ENCODE measurements around the gene PALLD.

The PALLD gene

GRCh38 chr4:168736860-168737805 is 240.3 kb downstream of the PALLD start:
- DNase-seq, result no peak

- peak; percentile 94 for DNase-seq
Measured at GRCh38 chr4:168737806-168738172, 240.9 kb downstream of the PALLD start.

- DNase-seq, result no peak
Measured at GRCh38 chr4:168739886-168740285, 243.0 kb downstream of the PALLD start.

DNA sequence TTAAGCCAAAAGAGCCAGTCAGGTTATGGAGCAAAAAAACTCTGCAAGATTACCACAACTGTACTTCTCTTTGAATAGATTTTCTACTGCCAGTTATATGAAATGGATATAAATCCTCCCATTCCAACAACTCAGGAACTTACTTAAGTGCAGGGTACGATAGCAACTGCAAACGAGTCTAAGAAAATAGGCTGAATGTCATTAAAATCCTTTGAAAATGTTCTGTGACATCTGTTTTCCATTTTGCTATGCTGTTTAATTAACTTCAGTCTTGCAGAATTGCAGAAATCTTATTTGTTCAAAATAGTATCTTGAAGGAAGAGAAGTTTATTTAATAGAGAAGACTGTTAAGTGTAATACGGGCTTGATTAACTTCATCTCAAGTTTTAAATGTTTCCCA is 243.8 kb downstream of the PALLD start:
- DNase-seq, result no peak

GRCh38 chr4:168741281-168742173 is 244.7 kb downstream of the PALLD start:
- no peak for DNase-seq

DNA sequence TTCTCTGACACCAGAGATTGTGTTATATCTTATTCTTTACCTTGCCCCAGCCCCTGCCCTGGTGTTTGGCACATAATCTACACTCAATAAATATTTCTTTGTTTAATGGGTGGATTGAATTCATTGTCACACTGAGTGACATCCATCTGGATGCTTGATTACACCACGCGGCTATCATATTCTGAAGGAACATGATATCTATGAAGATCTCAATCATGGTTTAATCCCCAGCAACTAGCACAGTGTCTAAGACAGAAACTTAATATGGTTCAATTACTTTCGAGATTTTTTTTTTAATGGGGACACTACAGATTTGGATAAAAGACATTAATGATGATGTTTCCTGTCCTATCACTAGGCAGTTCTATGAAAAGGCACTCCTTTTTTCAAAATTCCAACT is 246.3 kb downstream of the PALLD start:
- DNase-seq, result no peak

DNA sequence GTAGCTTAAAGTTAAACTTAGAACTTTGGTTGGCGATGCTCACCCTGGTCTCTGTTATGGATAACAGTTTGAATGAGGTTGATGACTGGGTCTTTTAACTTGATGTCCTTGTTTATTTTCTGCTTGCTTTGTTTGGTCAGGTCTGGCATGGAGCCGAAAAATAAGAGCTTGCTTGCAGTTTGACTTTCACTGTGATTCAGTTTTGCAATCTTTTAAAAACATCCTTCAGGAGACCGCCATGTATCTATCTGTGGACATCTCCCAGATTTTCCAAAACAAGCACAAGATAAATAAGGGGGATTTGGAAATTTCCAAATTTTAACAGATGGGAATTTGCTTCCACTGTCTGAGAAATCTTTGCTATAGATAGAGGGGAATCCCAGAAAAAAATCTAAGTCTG is 246.7 kb downstream of the PALLD start:
- no peak for DNase-seq

DNA sequence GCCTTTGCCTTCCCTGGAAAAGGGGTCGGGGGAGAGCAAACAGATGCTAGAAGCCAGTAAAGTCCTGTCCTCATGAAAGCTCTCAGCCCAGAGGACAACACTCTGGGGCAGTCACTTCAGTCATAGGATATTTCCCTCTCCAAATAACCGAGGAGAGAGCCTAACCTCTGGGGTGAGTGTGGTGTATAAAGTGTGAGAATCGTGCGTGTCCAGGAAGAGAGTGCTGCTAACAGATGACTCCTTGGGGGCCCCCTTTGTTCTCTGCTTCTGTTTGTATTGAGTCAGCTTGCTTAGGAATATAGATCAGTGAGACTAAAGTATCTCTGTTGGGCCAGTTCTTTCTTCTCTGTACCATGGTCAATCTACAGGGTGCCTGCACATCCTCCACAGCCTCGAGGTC is 247.2 kb downstream of the PALLD start:
- DNase-seq, result no peak

GRCh38 chr4:168748807-168749206 is 252.0 kb downstream of the PALLD start:
- no peak for DNase-seq

- peak; percentile 77 for DNase-seq
Measured at GRCh38 chr4:168751263-168752225, 254.7 kb downstream of the PALLD start.

DNA sequence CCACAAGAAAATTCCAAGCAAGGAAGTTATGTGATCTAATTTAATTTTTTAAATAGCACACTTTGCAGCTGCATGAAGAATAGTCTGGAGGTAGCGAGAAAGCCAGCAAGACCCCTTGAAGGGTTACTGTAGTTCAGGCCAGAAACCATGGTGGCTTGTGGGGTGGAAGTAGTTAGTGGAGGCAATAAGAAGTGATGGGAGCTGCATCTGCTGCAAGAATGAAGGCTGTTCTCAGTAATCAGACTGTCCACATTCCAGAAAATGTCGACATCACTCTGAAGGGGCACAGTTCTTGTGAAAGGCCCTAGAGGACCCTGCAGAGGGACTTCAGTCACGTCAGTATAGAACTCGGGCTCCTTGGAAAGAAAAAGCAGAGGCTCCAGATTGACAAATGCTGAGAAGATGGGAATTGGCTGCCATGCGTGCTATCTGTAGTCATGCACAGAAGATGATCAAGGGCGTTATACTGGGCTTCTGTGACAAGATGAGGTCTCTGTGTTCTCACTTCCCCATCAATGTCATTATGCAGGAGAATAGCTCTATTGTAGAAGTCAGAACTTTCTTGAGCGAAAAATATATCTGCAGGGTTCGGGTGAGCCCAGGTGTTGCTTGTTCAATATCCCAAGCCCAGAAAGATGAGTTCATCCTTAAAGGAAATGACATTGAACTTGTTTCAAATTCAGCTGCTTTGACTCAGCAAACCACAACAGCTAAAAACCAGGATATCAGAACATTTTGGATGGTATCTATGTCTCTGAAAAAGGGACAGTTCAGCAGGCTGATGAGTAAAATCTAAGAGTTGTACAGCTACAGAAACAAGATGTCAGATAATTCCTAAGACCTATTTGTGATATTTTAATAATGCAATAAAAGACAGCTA is 259.0 kb downstream of the PALLD start:
- peak; percentile 68 for DNase-seq

DNA sequence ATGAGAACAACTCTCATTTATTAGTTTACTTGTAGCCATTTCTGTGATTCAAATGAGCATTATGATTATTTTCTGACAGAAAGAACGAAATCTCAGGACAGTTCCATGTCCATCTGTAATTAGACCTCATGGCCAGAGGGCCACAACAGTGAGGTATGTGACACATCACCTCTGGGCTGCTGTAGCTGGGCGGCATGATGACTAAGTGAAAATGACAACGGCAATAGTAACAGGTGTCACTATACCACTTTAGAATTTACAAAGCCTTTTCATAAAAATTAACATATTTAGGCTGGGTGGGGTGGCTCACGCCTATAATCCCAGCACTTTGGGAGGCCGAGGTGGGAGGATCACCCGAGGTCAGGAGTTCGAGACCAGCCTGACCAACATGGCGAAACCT is 260.6 kb downstream of the PALLD start:
- no peak for DNase-seq

DNA sequence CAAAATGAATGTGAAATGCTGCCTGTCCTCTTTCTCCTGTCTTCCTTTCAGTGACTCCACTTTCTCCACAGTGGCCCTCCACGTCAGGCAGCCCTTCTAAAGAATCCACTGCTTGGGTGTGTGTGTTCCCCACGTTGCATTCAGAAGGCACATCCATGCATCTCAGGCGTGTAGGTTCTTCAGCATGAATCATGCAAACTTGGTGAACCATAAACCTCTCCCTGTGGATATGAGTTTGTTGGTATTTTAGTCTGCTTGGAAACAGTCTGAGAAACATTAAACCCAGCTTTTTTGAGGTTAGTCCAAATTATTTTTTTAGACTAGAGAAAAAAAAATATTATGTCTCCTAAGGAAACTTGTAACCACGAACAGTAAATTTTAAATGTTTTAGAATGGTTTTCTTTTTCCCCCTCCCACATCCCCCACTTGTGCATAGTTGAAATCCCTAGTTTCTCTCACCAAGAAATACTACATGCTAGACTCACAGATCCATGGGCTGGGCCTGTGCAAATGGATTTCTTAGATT is 261.6 kb downstream of the PALLD start:
- DNase-seq, result peak; percentile 97

DNA sequence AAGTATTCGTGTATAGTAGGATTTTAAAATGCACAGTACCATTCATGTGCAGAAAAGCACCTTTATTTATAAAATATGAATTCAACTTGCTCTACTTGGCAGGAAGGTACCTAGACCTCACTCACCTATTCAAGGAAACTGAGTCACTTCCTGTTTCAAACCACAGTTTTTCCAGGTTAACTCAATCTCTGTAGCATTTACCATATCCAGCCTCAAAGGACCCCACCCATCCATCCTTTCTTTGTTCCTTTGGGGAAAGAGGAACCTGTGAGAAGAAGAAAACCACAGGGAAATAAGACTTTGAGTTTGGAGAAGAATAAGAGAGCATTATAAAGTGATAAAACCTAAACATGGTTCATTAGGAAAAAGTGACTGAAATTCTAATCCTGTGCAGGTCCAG is 262.5 kb downstream of the PALLD start:
- DNase-seq, result no peak

- DNase-seq, result no peak
Measured at GRCh38 chr4:168759959-168760527, 263.2 kb downstream of the PALLD start.

DNA sequence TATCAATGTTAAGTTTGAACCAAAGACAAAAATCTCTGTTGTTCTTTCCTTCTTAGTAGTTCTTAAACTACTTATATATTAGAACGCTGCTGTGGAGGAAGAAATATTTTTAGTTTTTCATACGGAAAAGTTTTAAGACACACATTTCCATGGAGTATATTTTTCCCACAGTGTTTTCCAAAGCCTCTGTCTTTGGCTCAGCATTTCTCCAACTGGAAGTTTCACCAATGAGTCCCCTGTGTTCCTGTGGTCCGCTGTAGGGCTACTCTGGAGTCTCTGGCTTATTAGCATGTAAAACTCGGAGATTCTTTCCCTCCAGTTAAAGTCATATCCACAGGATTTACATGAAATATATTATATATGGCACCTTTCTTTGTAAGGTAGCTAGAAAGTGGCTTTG is 264.2 kb downstream of the PALLD start:
- no peak for DNase-seq

- no peak for DNase-seq
Measured at GRCh38 chr4:168765322-168765721, 268.5 kb downstream of the PALLD start.

DNA sequence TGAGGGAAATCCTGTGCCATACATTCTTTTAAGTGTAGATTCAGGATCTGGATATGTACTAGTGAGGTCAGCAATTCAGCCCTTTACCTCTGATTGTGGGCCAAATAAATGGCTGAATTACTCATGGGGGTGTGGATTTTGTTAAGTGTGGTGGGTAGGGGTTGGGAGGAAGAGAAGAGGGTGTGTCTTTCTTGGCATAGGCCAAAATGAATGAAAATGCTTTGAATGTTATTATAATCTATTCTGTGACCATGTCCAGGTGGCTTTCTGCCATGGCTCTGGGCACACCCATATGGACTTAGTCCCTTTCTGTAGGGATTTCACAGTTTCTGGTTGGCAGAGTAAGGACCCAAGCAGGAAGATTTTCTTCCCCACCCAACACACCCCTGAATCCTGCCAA is 268.9 kb downstream of the PALLD start:
- peak; percentile 53 for DNase-seq

GRCh38 chr4:168766604-168767316 is 269.9 kb downstream of the PALLD start:
- DNase-seq, result peak; percentile 36

- DNase-seq, result peak; percentile 70
Measured at GRCh38 chr4:168769416-168769815, 272.6 kb downstream of the PALLD start.

Data from fibroblast of skin of abdomen (primary cell).